ENCODE results near the gene NTM. TPM values are rescaled to one million over a fixed set of nuclear protein-coding genes. Genes with fewer than 3 reads are reported as not detected.

Gene NTM
- total RNA-seq, 1 experiment from 2014 or later, result 9.9 TPM

- Mint-ChIP-seq H3K27ac (no peak overlapping the region; a peak in 1 of 7 replicates), H3K4me3 (no peak overlapping the region), H3K27me3 (ENCODE audit: low read depth) (no peaks in the 10 kb centered on the region), H3K4me1 (peaks cover 10 to 12% of the 10 kb centered on the region in 2 experiments), H3K9me3 (no peaks in the 10 kb centered on the region; a peak in 1 of 5 replicates), H3K36me3 (ENCODE audit: insufficient read depth in 1 of 3, low read depth in 3 of 3) (peaks cover 0 to 8% (median 7%) of the 10 kb centered on the region in 3 experiments; a peak in 4 of 7 replicates)
- no peak overlapping the region for H3K4me2 ChIP-seq (ENCODE audit: insufficient read depth, insufficient read length, low read length)
- H2BK5ac ChIP-seq (ENCODE audit: insufficient read length, low read length), result no peak overlapping the region
- H3K4ac ChIP-seq (ENCODE audit: low read depth, low read length), result no peak overlapping the region
- H3K14ac ChIP-seq (ENCODE audit: insufficient read depth, low read length), result no peak overlapping the region
- H4K20me1 ChIP-seq (ENCODE audit: control insufficient read depth, insufficient read depth, insufficient read length), result no peaks in the 10 kb centered on the region
- WGBS (ENCODE audit: extremely low coverage, insufficient read length, low lambda C conversion rate), result no CpG with 5 or more reads among the region's 7 CpGs
- H2BK12ac ChIP-seq (ENCODE audit: insufficient read length, low read depth, low read length), result no peak overlapping the region
- TF ChIP-seq CTCF (conservative IDR thresholded peaks at IDR 0.05), result no peak
- H3K9ac ChIP-seq (ENCODE audit: extremely low read depth, insufficient read length, low read length), result no peak overlapping the region
- H3T11ph ChIP-seq (ENCODE audit: low read length), result no peak overlapping the region
- no peaks in the 10 kb centered on the region for H3K79me1 ChIP-seq (ENCODE audit: insufficient read depth, low read depth, low read length, poor library complexity, severe bottlenecking)
- H2AK5ac ChIP-seq (ENCODE audit: insufficient read length, low read length), result no peak overlapping the region
- H3K18ac ChIP-seq (ENCODE audit: insufficient read length, low read depth, low read length), result no peak overlapping the region
- no peak overlapping the region for H3K56ac ChIP-seq (ENCODE audit: insufficient read length, low read depth, low read length)
- no peak overlapping the region for H4K5ac ChIP-seq (ENCODE audit: insufficient read length, low read depth, low read length)
- H4K91ac ChIP-seq (ENCODE audit: insufficient read length, low read depth, low read length), result no peak overlapping the region
- no peak overlapping the region for H2BK20ac ChIP-seq (ENCODE audit: low read depth, low read length, poor library complexity, severe bottlenecking)
- no peak overlapping the region for H2BK120ac ChIP-seq (ENCODE audit: low read depth, low read length, poor library complexity, severe bottlenecking)
- no peak overlapping the region for H2AFZ ChIP-seq (ENCODE audit: low read length)
- H3K23ac ChIP-seq (ENCODE audit: insufficient read length, low read depth, low read length), result no peak overlapping the region
- no peak overlapping the region for H2BK15ac ChIP-seq (ENCODE audit: low read depth, low read length)
- peaks cover 2% of the 10 kb centered on the region; the same call in 1 of the 2 replicates for H3K4me1 ChIP-seq (ENCODE audit: insufficient read depth, low read length)
- no peak for DNase-seq
- H3K9me3 ChIP-seq (ENCODE audit: control insufficient read depth, low read depth, low read length), result no peaks in the 10 kb centered on the region
- no peaks in the 10 kb centered on the region for H3K23me2 ChIP-seq (ENCODE audit: insufficient read length, low read depth, low read length, poor library complexity, severe bottlenecking)
- no peaks in the 10 kb centered on the region for H3K27me3 ChIP-seq (ENCODE audit: insufficient read depth, low read length)
- no peak overlapping the region for H4K8ac ChIP-seq (replicated peaks; ENCODE audit: insufficient read length, low read depth, low read length)
- H3K27ac ChIP-seq (ENCODE audit: insufficient read length, low read depth, low read length), result no peak overlapping the region
- no peaks in the 10 kb centered on the region for H3K79me2 ChIP-seq (ENCODE audit: insufficient read depth, low read length)
These were observed 592.4 kb downstream of the NTM start for GRCh38 chr11:131962818-131963217.
